NCI-H1417 treated with DMSO at 0.1 percent for 48 hours (cell line): ENCODE measurements around the gene WRAP73.

Experiments used
- DNase-seq: peaks from one replicate; lab custom pipeline; 2025; lab: John Stamatoyannopoulos, UW

WRAP73 gene

GRCh38 chr1:3646596-3646995, 3.3 kb downstream of the WRAP73 start:
- DNase-seq: no peak

- DNase-seq: no peak
These were observed 4.1 kb downstream of the WRAP73 start for GRCh38 chr1:3645666-3646355.

DNA sequence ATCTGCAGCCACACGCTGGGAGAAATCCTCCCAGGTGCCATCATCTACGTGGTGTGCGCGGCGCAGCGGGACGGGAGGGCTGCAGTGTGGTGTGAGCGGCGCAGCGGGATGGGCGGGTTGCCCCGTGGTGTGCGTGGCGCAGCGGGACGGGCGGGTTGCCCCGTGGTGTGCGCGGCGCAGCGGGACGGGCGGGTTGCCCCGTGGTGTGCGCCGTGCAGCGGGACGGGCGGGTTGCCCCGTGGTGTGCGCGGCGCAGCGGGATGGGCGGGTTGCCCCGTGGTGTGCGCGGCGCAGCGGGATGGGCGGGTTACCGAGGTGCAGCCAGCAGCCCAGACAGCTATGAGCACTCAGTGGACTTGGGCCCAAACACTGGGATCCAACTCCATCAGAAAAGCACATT, 4.7 kb downstream of the WRAP73 start:
- no peak for DNase-seq

DNA sequence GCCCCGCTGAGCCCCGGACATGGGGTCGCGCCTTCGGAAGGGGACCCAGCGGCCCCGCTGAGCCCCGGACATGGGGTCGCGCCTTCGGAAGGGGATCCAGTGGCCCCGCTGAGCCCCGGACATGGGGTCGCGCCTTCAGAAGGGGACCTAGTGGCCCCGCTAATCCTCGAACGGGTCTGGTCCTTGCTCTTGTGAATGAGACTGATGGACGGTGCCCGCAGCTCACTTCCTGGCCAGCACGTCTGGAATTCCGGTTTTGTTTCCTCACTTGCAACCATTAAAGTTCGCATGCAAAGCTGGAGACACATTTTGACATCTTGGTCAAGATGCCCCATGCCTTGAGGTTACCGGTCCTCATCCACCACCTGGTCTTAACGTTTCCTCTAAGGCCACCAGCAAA, 5.6 kb downstream of the WRAP73 start:
- DNase-seq: no peak

- no peak for DNase-seq
These were observed 6.8 kb downstream of the WRAP73 start for GRCh38 chr1:3642919-3643675.

GRCh38 chr1:3641816-3642215, 8.1 kb downstream of the WRAP73 start:
- no peak for DNase-seq

DNA sequence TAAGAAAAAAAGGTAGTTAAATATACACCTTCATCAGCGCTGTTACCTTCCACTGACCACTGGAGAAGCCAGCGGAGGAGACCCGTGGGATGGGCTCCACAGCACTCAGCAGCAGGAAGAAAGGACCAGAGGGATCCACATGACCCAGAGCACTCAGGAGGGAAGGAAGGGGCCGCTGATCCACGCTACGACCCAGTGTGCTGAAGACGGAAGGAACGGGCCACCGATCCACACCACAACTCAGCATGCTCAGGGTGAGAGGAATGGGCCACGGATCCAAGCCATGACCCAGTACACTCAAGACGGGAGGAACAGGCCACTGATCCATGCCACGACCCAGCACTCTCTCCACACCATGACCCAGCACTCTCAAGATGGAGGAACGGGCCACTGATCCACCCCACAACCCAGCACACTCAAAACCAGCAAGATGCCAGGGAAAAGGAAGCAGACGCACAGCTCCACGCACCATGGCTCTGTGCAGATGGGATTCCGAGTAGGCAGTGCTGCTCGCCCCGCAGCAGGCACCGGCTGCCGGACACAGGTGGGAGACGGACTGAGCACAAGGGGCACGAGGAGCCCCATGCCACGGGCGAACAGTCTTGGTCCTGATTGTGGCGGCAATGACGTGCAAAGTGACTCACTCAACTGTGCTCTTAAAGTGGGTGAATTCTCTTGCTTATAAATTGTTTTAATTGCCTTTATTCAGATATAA, 8.7 kb downstream of the WRAP73 start:
- DNase-seq: no peak

DNA sequence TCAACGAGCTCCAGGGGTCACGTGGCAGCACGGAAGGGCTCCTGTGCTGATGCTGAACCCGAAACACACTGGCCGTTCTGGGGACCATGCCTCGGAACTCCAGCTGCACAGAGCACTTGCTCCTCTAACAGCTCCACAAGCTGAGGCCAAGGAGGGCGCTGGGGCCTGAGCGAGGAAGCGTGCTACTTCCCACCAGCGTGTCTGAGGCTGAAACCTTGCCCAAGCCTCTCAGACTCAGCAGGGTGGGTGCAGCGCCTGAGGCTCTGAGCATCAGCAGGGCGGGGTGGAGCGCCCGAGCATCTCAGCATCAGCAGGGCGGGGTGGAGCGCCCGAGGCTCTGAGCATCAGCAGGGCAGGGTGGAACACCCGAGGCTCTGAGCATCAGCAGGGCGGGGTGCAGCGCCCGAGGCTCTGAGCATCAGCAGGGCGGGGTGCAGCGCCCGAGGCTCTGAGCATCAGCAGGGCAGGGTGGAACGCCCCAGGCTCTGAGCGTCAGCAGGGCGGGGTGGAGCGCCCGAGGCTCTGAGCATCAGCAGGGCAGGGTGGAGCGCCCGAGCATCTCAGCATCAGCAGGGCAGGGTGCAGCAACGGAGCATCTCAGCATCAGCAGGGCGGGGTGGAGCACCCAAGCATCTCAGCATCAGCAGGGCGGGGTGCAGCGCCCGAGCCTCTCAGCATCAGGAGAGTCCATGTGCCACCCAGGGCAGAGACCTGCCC, 9.6 kb downstream of the WRAP73 start:
- DNase-seq: no peak

DNA sequence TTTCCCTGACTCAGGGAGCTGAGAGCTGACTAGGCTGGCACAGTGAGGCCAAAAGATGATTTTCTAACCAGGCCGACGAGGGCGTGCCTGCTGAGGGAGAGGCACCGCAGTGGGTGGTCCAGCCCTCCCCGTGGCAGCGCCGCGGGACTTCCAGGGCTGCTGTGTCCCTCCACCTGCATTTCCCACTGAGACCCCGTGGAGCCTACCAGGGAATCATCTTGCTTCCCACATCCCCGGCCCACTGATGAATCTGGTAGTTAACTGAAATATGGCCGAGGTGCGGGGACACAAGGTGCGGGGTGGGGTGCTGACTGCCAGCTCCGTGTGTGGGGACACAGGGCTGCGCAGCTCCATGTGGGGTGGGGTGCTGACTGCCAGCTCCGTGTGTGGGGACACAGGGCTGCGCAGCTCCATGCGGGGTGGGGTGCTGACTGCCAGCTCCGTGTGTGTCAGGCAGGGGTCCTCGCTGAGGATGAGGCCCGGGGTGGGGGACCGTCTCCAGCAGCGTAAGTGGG, 10.4 kb downstream of the WRAP73 start:
- DNase-seq: no peak

DNA sequence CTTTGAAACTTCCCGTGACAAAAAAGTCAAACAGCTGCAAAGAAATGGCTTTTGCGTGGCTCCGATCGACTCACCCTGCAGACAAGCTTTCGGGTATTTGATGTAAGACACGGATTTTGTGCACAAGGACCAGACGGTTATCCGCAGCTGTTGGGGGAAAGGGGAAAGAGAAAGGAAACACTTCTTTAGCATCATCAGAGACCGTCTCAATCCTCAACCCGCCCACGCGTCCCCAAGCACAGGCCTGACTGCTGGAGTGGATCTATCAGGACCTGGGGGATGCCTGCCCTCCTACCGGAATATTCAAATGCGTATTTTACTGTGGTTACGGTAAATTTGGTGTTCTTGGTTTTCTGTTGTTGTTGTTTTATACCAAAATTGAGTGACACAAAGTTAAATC, 11.2 kb downstream of the WRAP73 start:
- DNase-seq: no peak

DNA sequence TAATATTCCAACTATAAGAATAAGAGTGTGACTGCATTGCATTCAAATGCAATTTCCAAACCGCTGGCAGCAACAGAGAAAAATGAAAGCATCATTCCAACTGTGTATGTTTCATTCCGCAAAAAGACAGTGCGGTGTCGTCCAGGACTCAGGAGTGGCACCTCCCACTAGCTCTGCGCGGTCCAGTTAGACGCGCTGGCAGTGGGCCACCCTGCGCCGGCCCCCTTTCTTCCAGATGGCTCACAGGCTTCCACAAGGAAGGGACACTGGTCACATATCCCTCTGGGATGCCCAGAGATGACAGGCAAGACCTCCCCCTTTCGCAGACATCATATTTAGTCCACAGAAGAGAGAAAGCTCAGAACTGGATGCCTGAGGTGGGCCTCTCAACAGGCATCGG, 11.9 kb downstream of the WRAP73 start:
- DNase-seq: no peak

DNA sequence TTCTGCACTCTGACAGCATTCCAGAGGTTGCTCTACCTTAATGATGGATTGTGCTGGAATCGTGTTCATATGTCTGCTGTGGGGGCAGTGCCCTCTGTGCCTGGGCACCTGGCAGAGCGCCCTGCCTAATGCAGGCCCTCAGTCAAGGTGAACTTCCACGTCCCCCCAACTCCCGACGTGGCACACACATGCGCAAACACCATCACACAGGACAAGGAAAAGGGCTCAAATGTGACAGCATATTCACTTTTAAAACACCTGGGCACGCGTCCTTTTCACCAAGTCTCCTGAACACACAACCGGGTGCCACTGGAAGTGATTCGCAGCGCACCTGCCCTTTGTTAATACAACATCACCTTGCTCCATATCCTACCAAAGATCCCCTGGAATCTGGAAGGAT, 13.4 kb downstream of the WRAP73 start:
- no peak for DNase-seq

DNA sequence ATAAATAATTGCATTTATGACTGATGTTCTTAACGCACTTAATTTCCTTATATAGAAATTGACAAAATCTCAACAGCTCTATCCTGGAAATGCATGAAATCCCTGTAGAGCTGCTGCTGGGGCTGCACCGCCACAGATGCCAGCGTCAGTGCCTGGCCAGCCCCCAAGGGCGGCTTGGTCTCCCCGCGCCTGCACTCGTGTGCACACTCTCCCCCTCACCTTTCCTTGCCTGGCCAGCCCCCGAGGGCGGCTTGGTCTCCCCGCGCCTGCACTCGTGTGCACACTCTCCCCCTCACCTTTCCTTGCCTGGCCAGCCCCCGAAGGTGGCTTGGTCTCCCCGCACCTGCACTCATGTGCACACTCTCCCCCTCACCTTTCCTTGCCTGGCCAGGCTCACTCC, 13.8 kb downstream of the WRAP73 start:
- DNase-seq: no peak

GRCh38 chr1:3634059-3634800, 15.7 kb downstream of the WRAP73 start:
- DNase-seq: no peak

GRCh38 chr1:3633344-3634058, 16.4 kb downstream of the WRAP73 start:
- no peak for DNase-seq

- no peak for DNase-seq
These were observed 17.1 kb downstream of the WRAP73 start for GRCh38 chr1:3632716-3633343.

GRCh38 chr1:3632298-3632697, 17.6 kb downstream of the WRAP73 start:
- DNase-seq: no peak

GRCh38 chr1:3631320-3632260, 18.3 kb downstream of the WRAP73 start:
- no peak for DNase-seq

DNA sequence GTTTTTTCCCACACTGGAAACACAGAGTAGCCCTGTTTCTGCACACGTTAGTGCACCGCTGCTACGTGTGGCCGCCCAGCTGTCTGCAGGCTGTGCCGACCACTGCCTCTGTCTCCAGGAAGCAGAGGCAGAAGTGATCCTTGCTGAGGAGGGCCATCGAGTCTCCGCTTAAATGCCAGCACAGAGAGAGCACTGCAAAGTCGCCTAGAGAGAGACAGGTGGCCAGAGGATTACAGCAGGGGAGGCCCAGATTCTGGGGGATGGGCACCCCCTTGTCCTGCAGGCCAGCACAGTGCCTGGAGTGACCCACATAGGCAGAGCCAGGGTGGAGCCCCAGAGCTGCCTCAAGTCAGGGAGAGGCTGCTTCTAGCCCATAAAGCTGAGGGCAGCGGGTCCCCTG, 19.0 kb downstream of the WRAP73 start:
- no peak for DNase-seq
